NCI-H1417 treated with DMSO at 0.1 percent for 48 hours (cell line): Measurements from ENCODE around the gene RCOR1.
"Not testable (repeated sequence)": the region's sequence is repeated elsewhere in the genome, so short reads cannot be mapped to it uniquely, and the experiment has no call there.

ENCODE experiments used
- DNase-seq: peaks from one replicate; lab custom pipeline; 2025; lab: John Stamatoyannopoulos, UW

The RCOR1 gene

DNA sequence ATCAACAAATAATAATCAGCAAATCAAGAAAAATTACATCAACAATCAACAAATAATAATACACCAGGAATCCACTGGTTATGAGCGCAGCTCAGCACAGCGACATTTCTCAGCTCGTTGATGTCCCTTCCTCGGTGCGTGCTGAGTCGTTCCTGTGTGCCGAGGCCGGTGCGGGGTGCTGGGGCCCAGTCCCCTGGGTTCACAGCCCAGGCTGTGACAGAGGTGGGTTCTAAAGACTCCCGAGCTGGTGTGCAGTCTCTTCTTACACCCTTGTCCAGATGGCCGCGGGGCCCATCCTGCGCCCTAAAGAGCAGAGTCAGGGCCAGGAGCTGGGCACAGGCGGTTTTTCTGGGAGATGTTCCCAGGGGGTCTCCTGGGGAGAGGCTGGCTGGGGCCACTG lies 157.9 kb downstream of the RCOR1 start:
- no peak for DNase-seq

DNA sequence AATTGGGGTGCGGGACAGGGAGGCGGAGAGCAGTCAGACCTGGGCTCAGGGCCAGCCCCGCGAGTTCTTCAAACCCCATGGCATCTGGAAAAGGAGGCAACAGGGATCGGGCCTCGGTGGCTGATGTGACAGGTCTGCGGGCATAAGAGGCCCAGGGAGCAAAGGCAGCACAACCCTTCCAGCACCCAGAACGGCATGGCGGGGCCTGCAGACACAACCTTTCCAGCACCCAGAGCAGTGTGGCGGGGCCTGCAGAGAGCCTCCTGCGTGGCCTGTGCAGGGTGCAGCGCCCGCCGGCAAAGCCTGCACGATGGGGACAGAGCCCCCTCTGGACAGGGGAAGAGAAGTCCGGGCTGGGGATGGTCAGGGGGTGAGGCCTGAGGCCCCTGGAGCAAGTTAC lies 158.6 kb downstream of the RCOR1 start:
- no peak for DNase-seq

DNA sequence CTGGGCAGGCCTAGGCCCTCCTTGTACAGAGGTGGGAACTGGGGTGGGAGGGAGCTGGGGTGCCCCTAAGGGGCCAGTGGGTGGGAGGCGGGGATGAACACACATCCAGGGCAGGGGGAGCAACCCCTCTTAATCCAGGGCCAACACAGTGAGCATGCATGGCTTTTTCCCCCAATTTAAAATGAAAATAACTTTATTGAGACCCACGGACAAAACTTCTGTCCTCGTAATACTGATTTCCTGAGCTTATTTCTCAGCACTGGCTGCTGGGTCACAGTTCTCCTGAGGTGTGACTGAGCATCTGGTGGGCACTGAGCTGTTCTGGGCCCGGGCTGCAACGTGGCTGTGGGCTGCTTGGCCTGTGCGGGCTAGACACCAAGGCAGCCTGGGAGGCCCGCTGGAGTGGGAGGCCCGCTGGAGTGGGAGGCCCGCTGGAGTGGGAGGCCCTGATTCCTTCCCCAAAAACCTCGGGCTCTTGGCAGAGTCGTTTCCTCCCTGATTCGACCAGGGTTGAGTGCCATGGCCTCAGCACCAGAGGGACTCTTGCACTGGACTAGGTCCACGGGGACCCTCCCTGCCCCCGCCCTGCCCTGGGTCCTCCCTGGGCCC lies 159.9 kb downstream of the RCOR1 start:
- DNase-seq: no peak

DNA sequence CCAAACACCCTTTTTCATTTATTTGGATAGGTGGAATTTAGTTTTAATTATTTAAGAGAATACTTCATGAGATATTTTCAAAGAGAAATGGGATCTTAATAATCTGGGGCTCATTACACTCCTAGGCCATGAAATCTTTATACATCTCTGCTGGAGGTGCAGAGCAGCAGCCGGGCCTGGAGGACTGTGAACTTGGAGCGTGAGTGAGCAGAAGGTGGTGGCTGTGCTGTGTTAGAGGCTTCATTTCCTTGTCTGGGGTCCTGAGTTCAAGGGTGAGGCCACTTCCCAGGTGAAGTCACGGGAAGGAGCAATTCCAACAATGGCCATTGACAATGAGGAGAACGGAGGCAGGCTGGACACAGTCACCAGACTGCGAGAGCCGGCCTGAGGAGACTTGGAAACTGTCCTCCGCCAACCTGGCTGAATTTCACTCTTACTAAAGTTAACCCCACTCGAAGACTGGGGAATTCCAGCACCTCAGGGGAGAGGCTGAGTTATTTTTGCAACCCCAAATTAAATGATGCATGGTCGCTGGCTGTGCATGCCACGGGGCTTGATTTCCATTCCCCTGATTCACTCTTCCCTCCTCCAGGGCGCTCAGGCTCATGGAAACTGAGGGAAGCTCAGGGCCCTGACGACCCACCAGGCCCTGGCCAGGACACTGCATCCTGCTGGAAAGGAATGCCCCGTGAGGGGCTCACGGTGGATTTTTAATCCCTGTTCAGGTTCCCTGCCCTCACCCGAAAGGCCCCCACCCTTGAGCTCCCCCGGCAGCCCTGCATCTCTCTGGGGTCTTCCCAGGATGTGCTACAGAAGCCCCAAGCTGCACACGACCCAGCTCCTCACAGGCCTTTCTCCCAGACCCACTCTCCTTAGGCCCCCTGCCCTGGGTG lies 162.2 kb downstream of the RCOR1 start:
- no peak for DNase-seq

DNA sequence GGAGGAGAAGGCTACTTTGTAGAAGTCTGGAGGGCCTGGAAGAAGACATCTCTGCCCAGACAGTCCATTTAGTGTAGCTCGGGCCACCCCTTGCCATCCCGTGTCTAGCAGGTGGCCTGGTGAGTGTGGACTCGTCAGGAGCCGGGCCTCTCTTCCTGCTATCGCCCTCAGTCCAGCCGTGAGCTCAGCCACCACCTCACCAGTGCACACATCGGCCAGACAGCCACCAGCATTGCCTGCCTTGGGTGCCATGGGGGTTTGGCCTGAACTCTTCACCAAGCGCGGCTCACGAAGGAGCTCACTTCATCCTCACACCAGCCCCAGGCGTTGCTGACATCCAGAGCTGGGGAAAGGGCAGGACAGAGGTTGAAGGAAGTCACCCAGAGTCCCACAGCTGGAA lies 165.2 kb downstream of the RCOR1 start:
- no peak for DNase-seq

DNA sequence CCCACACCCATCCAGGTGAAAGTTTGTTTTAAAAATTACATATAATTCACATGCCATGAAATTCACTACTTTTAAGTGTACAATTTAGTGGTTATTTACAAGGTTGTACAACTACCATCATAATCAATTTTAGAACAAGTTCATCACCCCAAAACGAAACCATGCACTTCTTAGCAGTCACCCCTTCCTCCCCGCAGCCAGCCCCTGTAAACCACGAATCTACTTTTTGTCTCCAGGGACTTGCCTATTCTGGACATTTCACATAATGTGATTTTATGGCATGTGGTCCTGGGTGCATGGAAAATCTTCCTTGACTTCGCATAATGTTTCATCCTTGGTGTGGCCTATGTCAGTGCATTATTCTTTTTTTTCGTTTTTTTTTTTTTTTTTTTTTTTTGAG lies 165.6 kb downstream of the RCOR1 start:
- DNase-seq: no peak

DNA sequence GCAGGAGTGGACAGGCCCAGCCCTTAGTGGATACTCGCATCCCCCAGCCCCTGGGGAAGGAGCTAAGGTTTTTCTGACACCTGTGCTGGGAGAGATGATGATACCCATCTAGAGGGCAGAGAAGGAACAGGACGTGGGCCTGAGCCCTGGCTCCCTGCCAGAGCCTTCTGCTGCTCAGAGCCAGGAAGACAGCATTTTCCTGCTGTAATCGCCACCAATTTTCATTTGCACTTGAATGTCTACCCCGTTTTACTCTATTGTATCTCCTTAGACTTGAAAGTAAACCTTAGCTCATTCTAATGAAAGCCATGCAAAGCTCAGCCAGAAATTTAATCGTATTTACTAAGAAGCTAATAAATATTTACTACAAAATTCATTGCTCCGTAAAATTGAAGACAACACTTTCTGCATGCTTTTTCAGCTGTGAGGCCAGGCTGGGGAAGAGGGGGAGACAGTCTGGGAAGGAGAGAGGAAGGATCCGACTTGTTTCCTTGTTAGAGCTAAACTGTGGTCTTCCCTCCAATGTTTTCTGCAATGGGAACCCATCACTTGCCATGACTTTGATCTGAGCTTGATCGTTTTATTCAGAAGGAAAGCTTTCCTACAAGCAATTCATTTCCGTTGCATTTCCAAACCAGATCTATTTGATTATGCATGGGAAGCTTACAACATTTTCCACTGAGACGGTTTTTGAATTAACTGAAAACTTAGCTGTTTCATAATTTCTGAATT lies 167.2 kb downstream of the RCOR1 start:
- DNase-seq: no peak

DNA sequence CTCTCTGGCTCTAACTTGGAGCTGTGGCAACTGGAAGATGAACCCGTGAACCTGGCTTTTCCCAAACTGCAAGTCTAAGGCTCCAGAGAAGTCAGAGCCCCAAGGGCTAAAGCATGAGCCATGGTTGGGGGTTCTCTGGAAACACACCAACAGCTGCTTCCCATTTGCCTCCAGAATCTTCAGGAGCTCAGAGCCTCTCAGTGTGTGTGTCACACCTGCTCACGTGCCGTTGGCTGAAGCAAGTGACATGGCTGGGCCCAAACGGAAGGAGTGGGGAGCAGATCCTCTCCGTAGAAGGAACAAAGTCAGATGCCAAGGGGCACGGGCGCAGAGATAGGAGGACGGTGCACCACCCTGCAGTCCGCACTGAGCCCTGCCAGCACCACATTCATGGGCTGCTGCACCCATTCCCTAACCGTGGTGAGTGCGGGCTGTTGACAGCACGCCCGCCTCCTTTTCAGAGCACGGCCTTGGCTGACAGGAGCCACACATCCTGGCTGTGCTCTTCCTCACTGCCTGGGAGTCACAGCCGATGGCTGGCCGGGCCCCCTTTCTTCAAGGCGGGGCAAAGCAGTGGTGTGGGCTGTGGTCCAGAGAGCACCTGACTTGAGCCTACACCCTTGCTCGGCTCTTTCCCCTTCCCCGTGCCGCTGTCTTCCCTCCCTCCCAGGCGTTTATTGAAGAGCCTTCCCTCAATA lies 168.2 kb downstream of the RCOR1 start:
- DNase-seq: no peak

DNA sequence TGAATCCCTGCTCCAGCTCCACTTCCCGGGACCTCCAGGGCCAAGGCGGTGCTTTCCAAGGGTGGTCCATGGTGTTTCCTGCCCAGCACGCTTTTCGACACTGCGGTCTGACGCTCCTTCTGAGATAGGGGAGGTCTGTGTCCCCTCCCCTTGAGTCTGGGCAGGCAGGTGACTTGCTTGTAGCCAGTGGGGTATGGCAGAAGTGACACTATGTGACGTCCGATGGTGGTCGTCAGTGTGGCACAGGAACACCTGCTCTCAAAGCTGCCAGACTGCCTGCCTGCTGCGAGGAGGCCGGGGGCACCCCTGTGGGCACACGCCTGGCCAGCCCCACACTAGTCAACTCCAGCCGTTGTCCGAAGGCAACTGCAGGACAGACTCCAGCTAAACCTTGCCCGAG lies 168.8 kb downstream of the RCOR1 start:
- no peak for DNase-seq

DNA sequence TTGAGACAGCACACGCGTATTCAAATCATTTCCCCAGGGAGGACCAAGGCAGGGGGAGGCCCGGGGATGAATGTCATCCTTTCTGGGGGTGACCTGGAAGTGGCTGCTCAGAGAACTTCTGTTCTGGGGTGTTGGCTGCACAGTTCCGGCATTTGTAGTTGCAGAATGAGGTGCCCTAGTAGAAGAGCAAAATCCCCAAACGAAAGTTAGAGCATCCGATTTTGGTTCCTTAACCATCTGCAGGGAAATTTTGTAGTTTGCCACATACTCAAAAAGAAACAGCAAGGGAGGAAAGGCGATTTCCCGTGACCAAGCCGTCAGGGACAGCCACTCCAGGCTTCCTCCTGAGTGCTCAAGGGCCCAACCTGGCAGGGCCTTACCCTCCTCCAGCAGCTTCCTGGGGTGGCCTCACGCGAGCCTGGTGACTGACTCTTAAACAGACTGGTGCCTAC lies 171.8 kb downstream of the RCOR1 start:
- no peak for DNase-seq

DNA sequence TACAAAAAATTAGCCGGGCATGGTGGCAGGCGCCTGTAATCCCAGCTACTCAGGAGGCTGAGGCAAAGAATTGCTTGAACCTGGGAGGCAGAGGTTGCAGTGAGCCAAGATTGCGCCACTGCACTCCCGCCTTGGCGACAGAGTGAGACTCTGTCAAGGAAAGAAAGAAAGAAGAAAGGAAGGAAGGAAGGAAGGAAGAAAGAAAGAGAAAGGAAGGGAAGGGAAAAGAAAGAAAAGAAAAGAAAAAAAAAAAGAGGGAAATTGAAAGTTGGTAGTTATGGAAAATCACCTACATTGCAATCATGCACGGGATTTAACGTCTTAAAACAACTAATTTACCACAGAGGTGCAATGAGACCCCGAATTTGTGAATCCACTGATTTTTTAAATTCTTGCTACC lies 173.3 kb downstream of the RCOR1 start:
- not testable (repeated sequence) for DNase-seq

DNA sequence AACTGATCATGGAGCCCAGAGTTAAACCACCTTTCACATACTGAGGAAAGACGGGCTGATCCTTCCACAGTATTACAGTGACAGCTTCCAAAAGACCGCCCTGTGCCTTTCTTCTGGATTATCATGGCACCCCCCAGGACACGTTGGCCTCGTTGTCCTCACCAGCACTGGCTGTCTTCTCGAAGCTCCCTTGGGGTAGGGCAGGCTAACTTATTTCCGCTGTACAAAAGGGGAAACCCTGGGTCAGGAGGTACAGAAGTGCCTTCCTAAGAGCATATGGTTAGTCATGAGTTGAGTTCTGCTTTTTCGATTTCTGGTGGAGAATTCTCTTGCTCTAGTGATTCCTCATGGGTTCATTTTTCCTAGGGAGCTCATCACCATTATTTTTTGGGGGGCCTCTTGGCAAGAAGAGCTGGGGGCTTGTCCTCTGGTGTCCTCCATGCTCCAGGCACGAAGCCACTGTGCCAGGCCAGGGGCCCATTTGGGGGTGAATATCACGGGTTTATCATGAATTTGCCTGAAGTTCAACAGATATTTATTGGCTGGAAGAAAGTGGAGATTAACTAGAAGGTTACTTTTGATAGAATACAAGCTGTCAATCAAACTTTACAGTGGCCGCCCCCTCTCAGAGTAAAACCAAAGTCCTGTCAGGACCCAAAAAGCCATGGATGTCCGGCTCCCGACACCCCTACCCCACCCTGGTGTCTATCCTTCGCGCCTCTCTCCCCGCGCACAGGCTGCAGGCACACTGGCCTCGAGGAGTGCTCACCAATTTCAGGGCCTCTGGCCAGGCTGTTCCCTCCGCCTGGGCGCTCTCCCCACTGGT lies 176.0 kb downstream of the RCOR1 start:
- DNase-seq: no peak

DNA sequence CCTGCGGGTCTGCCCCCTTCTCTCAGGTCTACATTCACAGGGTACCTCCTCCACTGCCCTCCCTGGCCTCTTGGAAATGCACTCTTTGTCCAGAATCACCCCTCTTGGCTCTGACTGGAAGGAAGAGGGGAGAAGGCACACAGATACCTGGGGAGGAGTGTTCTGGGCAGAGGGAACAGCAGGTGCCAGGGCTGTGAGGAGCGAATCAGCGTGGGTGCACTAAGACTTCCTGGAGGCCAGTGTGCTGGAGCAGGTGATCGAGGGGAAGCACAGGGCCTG lies 176.5 kb downstream of the RCOR1 start:
- no peak for DNase-seq

DNA sequence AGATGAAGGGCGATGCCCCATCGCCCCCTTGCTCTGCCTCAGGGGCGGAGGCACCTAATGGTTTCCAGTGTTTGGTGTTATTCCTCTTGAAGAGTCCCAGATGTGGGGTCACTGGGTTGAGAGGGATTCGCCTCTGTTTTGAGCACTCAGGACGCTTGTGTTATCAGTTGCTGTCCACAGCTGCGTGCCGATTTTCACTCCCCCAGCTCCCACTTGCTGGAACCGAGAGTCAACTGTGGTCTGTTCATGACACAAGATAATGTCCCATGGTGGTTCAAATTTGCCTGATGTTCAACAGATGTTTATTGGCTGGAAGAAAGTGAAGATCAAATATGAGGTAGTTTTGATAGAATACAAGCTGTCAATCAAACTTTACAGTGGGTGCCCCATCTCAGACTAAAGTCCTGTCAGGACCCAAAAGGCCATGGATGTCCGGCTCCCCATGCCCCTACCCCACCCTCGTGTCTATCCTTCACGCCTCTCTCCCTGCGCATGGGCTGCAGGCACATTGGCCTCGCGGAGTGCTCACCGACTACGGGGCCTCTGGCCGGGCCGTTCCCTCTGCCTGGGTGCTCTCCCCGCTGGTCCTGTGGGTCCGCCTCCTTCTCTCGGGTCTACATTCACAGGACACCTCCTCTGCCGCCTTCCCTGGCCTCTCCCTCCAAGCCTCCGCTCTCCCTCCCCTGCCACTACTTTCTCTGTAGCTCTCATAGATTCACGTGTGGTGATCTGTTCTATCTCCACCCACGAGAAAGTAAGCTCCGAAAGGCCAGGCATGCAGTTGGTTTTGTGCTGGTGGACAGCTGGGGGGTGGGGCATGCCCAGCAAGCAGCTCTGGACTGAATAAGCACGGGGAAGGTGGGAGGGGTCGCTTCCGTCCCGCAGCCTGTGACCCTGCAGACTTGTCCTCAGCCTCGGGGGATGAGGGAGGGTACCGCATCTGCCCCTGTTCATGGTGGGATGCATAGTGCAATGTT lies 178.0 kb downstream of the RCOR1 start:
- DNase-seq: no peak

DNA sequence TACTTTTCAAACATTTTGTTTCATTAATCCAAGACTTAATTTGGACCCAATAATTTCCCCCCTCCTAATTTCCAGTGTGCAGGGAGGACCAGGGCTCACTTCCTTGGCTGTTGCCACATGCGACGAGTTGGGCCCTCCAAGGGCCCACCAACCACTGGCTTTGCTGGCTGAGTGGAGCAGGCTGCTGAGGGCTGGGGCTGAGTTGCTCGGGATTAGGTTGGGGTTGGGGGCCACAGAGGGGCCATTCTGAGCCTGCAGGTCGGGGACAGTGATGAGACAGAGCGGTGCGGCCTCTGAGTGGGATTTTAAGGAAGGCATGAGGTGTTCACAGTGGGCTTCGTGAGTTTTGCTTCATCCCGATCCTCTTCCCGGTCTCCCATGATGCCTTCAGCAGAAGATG lies 178.7 kb downstream of the RCOR1 start:
- DNase-seq: no peak

DNA sequence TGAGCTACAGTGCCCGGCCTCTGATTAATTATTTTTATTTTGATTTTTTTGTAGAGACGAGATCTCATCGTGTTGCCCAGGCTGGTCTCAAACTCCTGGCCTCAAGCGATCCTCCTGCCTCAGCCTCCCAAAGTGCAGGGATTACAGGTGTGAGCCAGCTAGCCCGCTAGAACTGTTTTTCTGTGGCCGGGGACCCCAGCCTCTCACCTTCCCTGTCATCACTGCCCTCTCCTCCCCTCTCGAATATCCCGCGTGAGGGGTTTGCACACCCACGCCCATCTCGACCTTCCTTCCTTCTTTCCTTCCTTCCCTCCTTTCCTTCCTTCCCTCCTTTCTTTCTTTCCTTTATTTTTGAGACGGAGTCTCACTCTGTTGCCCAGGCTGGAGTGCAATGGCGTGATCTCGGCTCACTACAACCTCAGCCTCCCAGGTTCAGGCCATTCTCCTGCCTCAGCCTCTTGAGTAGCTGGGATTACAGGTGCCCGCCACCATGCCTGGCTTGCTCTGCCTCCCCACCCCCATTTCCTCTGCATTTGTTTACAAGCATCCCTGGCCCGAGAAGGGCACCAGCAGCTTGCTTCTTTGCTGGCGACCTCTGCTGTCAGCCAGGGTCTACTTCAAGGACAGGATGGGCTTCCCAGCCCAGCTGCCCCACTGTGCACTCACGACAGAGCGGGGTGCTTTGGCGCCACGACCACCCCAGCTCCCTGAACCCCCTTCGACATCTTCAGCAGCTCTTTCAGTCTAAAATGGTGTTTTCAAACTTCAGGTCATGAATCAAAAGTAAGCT lies 180.5 kb downstream of the RCOR1 start:
- DNase-seq: no peak

DNA sequence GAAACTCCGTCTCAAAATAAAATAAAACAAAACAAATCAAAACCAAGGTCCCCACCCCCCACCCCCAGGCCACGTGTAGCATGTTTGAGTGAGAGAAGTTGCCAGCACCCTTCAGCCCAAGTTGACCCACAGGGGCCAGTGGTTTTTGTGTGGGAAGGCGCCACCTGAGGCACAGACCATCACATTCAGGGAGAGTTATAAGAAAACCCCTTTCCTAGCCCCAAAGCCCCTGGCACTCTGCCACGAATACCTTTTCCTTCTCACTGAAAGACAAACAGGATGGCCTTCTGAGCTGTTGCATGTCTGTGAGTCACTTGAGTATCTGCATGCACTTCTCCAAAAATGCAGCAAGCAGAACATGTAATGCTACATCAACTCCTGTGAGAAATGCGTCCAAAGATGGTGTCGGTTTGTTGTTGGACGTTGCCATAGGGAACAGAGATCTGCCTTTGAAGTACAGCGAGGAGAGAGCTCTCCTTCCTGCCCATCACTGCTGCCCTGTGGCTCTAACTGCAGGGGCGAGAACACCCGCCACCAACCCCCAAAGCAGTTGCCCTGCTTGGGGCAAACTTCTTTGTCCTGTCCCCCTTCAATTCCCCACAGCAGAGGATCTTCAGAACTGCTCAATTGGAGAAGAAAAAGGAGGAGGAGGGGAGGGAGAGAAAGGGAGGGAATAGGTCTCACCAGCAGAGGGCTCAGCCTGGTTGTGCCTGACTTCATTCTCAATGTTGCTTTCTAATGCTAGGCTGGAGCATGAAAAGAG lies 182.1 kb downstream of the RCOR1 start:
- DNase-seq: no peak

DNA sequence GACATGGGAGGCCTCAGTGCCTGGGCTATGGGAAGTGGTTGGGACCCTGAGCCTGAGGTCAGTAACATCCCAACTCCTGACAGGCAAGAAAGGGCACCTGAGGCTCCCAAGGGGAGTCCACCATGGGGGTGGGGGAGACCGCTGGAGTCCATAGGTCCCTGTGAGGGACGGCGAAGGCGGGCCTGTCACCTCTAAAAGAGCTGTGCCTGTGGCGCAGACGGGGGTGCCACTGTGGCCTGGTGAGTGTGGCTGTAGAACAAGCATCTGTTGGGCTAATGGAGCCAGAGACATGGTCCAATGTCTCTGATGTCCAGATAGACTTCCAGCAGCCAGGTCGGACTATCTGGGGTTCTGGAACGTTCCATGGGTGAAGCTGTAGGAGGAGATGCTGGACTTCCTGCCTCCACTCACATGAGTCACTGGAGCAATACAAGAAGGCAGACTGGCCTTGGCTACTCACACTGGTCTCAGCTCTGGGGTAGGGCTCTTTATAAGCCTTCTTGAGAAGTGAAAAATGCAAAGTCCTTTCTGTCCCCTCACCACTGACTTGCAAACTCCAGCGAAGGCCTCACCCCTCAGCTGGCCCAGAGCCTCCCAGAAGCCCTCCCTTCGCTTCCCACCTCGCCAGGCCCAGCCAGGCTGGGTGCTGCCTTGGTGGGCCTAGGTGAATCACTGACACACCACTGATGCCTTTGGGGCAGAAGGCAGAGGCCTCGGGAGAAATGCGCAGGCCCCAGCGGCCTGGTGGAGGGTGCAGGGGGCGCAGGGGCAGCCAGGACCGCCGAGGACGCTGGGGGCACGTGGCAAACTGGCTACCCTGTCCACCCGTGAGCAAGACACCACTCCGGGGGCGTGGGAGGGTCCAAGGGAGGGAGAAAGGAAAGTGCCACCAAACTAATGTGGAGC lies 183.7 kb downstream of the RCOR1 start:
- DNase-seq: no peak
